ENCODE measurements around the gene PRLR.
"Not testable (repeated sequence)": the region's sequence is repeated elsewhere in the genome, so short reads cannot be mapped to it uniquely, and the experiment has no call there.

The PRLR gene

GRCh38 chr5:35246900-35247647 lies 16.8 kb upstream of the PRLR start:
- Histone ChIP-seq H3K27me3 (ENCODE audit: control insufficient read depth, insufficient read depth, low read length) (no peaks in the 10 kb centered on the region), H3K27ac (ENCODE audit: low read depth, low read length) (no peak overlapping the region), H3K9ac (ENCODE audit: low read length) (no peak overlapping the region), H3K9me3 (ENCODE audit: control insufficient read depth, insufficient read depth, low read depth, low read length) (peaks cover 8% of the 10 kb centered on the region; the same call in 1 of the 2 replicates), H3K4me1 (ENCODE audit: control insufficient read depth, insufficient read depth, low read length) (peaks cover 3% of the 10 kb centered on the region; the same call in 1 of the 2 replicates), H3K36me3 (ENCODE audit: control insufficient read depth, insufficient read depth, low read length) (no peaks in the 10 kb centered on the region), H3K4me3 (ENCODE audit: low read depth, low read length) (no peak overlapping the region)

GRCh38 chr5:35246411-35246810 lies 16.1 kb upstream of the PRLR start:
- Histone ChIP-seq H3K36me3 (ENCODE audit: control insufficient read depth, insufficient read depth, low read length) (no peaks in the 10 kb centered on the region), H3K27ac (ENCODE audit: low read depth, low read length) (no peak overlapping the region), H3K27me3 (ENCODE audit: control insufficient read depth, insufficient read depth, low read length) (no peaks in the 10 kb centered on the region), H3K4me3 (ENCODE audit: low read depth, low read length) (no peak overlapping the region), H3K9ac (ENCODE audit: low read length) (no peak overlapping the region), H3K4me1 (ENCODE audit: control insufficient read depth, insufficient read depth, low read length) (peaks cover 3% of the 10 kb centered on the region; the same call in 1 of the 2 replicates), H3K9me3 (ENCODE audit: control insufficient read depth, insufficient read depth, low read depth, low read length) (peaks cover 6% of the 10 kb centered on the region; the same call in 1 of the 2 replicates)

- not testable (repeated sequence) for H3K9ac ChIP-seq (ENCODE audit: low read length); H3K4me3 ChIP-seq (ENCODE audit: low read depth, low read length); H3K27me3 ChIP-seq (ENCODE audit: control insufficient read depth, insufficient read depth, low read length); H3K4me1 ChIP-seq (ENCODE audit: control insufficient read depth, insufficient read depth, low read length); H3K9me3 ChIP-seq (ENCODE audit: control insufficient read depth, insufficient read depth, low read depth, low read length); H3K36me3 ChIP-seq (ENCODE audit: control insufficient read depth, insufficient read depth, low read length); H3K27ac ChIP-seq (ENCODE audit: low read depth, low read length)
Measured at GRCh38 chr5:35245371-35245770, 15.1 kb upstream of the PRLR start.

GRCh38 chr5:35244171-35244570 lies 13.9 kb upstream of the PRLR start:
- H3K27me3 ChIP-seq (ENCODE audit: control insufficient read depth, insufficient read depth, low read length) = no peaks in the 10 kb centered on the region
- no peak overlapping the region for H3K9ac ChIP-seq (ENCODE audit: low read length)
- H3K27ac ChIP-seq (ENCODE audit: low read depth, low read length) = no peak overlapping the region
- H3K36me3 ChIP-seq (ENCODE audit: control insufficient read depth, insufficient read depth, low read length) = no peaks in the 10 kb centered on the region
- no peak overlapping the region for H3K4me3 ChIP-seq (ENCODE audit: low read depth, low read length)
- H3K4me1 ChIP-seq (ENCODE audit: control insufficient read depth, insufficient read depth, low read length) = peaks cover 3% of the 10 kb centered on the region; the same call in 1 of the 2 replicates
- peaks cover 6% of the 10 kb centered on the region; the same call in 1 of the 2 replicates for H3K9me3 ChIP-seq (ENCODE audit: control insufficient read depth, insufficient read depth, low read depth, low read length)

- no peaks in the 10 kb centered on the region for H3K9me3 ChIP-seq (ENCODE audit: control insufficient read depth, insufficient read depth, low read depth, low read length)
- H3K4me3 ChIP-seq (ENCODE audit: low read depth, low read length) = no peak overlapping the region
- H3K27me3 ChIP-seq (ENCODE audit: control insufficient read depth, insufficient read depth, low read length) = no peaks in the 10 kb centered on the region
- no peak overlapping the region for H3K9ac ChIP-seq (ENCODE audit: low read length)
- H3K27ac ChIP-seq (ENCODE audit: low read depth, low read length) = no peak overlapping the region
- no peaks in the 10 kb centered on the region for H3K36me3 ChIP-seq (ENCODE audit: control insufficient read depth, insufficient read depth, low read length)
- peaks cover 3% of the 10 kb centered on the region; the same call in 1 of the 2 replicates for H3K4me1 ChIP-seq (ENCODE audit: control insufficient read depth, insufficient read depth, low read length)
Measured at GRCh38 chr5:35242702-35243258, 12.5 kb upstream of the PRLR start.

GRCh38 chr5:35240892-35241291 lies 10.6 kb upstream of the PRLR start:
- Histone ChIP-seq H3K9me3 (ENCODE audit: control insufficient read depth, insufficient read depth, low read depth, low read length) (no peaks in the 10 kb centered on the region), H3K4me3 (ENCODE audit: low read depth, low read length) (no peak overlapping the region), H3K27ac (ENCODE audit: low read depth, low read length) (no peak overlapping the region), H3K4me1 (ENCODE audit: control insufficient read depth, insufficient read depth, low read length) (no peaks in the 10 kb centered on the region), H3K27me3 (ENCODE audit: control insufficient read depth, insufficient read depth, low read length) (no peaks in the 10 kb centered on the region), H3K9ac (ENCODE audit: low read length) (no peak overlapping the region), H3K36me3 (ENCODE audit: control insufficient read depth, insufficient read depth, low read length) (no peaks in the 10 kb centered on the region)

GRCh38 chr5:35239911-35240610 lies 9.8 kb upstream of the PRLR start:
- no peaks in the 10 kb centered on the region for H3K9me3 ChIP-seq (ENCODE audit: control insufficient read depth, insufficient read depth, low read depth, low read length)
- H3K4me1 ChIP-seq (ENCODE audit: control insufficient read depth, insufficient read depth, low read length) = no peaks in the 10 kb centered on the region
- H3K4me3 ChIP-seq (ENCODE audit: low read depth, low read length) = no peak overlapping the region
- no peaks in the 10 kb centered on the region for H3K27me3 ChIP-seq (ENCODE audit: control insufficient read depth, insufficient read depth, low read length)
- no peak overlapping the region for H3K9ac ChIP-seq (ENCODE audit: low read length)
- H3K36me3 ChIP-seq (ENCODE audit: control insufficient read depth, insufficient read depth, low read length) = no peaks in the 10 kb centered on the region
- no peak overlapping the region for H3K27ac ChIP-seq (ENCODE audit: low read depth, low read length)

- no peak overlapping the region for H3K4me3 ChIP-seq (ENCODE audit: low read depth, low read length)
- no peaks in the 10 kb centered on the region for H3K4me1 ChIP-seq (ENCODE audit: control insufficient read depth, insufficient read depth, low read length)
- H3K27ac ChIP-seq (ENCODE audit: low read depth, low read length) = no peak overlapping the region
- no peaks in the 10 kb centered on the region for H3K36me3 ChIP-seq (ENCODE audit: control insufficient read depth, insufficient read depth, low read length)
- no peaks in the 10 kb centered on the region for H3K9me3 ChIP-seq (ENCODE audit: control insufficient read depth, insufficient read depth, low read depth, low read length)
- H3K27me3 ChIP-seq (ENCODE audit: control insufficient read depth, insufficient read depth, low read length) = no peaks in the 10 kb centered on the region
- H3K9ac ChIP-seq (ENCODE audit: low read length) = no peak overlapping the region
Measured at GRCh38 chr5:35239476-35239875, 9.2 kb upstream of the PRLR start.

- no peaks in the 10 kb centered on the region for H3K4me1 ChIP-seq (ENCODE audit: control insufficient read depth, insufficient read depth, low read length)
- H3K4me3 ChIP-seq (ENCODE audit: low read depth, low read length) = no peak overlapping the region
- H3K36me3 ChIP-seq (ENCODE audit: control insufficient read depth, insufficient read depth, low read length) = no peaks in the 10 kb centered on the region
- H3K27me3 ChIP-seq (ENCODE audit: control insufficient read depth, insufficient read depth, low read length) = no peaks in the 10 kb centered on the region
- H3K27ac ChIP-seq (ENCODE audit: low read depth, low read length) = no peak overlapping the region
- H3K9ac ChIP-seq (ENCODE audit: low read length) = no peak overlapping the region
- no peaks in the 10 kb centered on the region for H3K9me3 ChIP-seq (ENCODE audit: control insufficient read depth, insufficient read depth, low read depth, low read length)
Measured at GRCh38 chr5:35237580-35238376, 7.5 kb upstream of the PRLR start.

GRCh38 chr5:35236770-35237169 lies 6.5 kb upstream of the PRLR start:
- H3K4me3 ChIP-seq (ENCODE audit: low read depth, low read length) = no peak overlapping the region
- no peaks in the 10 kb centered on the region for H3K27me3 ChIP-seq (ENCODE audit: control insufficient read depth, insufficient read depth, low read length)
- H3K9ac ChIP-seq (ENCODE audit: low read length) = no peak overlapping the region
- no peaks in the 10 kb centered on the region for H3K9me3 ChIP-seq (ENCODE audit: control insufficient read depth, insufficient read depth, low read depth, low read length)
- H3K4me1 ChIP-seq (ENCODE audit: control insufficient read depth, insufficient read depth, low read length) = no peaks in the 10 kb centered on the region
- no peak overlapping the region for H3K27ac ChIP-seq (ENCODE audit: low read depth, low read length)
- no peaks in the 10 kb centered on the region for H3K36me3 ChIP-seq (ENCODE audit: control insufficient read depth, insufficient read depth, low read length)

Data from HUES6 (cell line).